DLD1 (cell line): ENCODE measurements around the gene CDKN1C.

Source experiments
- in situ Hi-C: cut with HindIII; loops from 2 replicates; pipeline ENCODE4 v1.10.0; 2017; ENCODE audit warnings: low sequenced_read_pairs

The CDKN1C gene

GRCh38 chr11:2885678-2886081 lies at the start of gene CDKN1C:
TSS of gene CDKN1C (minus strand) at chr11:2885775. CDS start at chr11:2885456, 319 bp downstream.
- in situ Hi-C loops, result no loop called here

DNA sequence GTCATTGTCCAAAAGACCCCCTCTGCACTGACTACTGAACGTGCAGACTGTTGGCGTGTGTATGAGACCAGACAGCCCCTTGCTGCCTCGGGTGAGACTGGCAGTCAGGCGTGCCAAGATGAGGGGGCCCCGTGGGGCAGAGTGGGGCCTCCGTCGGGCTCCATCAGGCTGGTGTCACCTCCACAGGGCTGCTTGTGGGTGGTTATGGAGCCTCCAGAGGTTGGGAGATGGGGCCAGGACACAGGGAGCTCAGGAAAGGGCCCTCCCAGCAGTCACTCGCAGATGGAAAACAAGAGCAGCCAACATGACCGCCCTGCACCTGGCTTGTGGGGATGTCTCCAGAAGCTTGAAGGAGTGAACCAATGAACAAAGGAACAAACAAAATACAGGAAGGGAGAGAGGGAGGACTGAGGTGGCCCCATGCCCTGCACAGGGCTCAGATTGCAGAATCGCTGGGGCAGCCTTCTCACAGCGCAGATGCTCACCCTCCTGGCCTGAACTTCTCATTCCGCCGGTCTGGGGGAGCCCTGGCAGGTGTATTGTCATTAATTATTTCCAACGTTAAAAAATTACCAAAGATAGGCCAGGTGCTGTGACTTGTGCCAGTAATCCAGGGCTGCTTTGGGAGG lies 49.1 kb upstream of the CDKN1C start:
- in situ Hi-C loops, result no loop called here

DNA sequence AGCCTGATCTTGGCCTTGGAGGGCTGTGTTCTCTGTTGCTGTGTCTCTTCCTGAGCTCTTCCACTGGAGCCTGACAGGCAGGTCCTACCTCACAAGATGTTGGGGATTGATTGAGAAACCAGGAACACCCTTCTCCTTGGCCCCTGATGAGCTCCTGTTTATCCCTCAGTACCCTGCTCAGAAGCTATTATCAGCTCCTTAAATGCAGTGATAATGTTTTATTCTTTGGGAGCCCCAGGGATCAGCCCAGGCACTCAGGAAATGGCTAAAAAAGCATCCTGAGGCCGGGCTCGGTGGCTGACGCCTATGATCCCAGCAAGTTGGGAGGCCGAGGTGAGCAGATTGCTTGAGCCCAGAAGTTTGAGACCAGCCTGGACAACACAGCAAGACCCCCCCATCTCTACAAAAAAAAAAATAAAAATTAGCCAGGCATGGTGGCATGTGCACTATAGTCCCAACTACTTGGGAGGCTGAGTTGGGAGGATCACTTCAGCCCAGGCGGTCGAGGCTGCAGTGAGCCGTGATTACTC lies 48.5 kb upstream of the CDKN1C start:
- in situ Hi-C loops, result no loop called here

DNA sequence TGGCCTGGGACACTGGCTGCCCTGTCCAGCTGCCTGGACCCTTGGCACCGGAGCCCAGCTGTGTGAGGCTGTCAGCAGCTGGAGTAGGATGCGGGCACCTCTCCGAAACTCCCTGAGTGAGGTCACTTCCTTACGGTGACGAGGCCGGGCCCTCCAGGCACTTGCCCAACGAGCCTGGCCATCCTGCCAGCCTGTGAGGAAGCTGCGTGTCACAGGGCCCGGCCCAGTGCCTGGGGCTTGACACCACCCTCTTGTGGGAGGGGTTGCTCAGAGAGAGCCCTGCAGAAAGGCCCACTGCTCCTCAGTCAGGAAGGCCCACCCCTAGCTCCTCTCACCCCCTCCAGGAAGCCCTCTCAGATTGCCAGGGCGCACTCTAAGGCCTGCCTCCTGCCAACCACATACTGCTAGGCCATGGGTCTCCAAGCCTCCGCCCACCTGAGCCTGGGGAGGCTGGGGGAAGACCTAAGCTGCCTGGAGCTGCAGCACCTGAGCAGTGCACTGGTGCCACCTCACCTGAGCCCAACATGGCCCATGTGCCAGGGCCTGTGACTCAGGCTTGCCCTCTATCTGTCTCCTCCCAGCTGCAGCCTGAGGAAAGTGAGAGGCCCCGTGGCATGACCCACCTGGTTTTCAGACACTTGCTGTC lies 47.9 kb upstream of the CDKN1C start:
- in situ Hi-C loops, result no loop called here

- in situ Hi-C loops, result no loop called here
Observed at GRCh38 chr11:2932850-2933251, 47.3 kb upstream of the CDKN1C start.

- in situ Hi-C loops, result no loop called here
Observed at GRCh38 chr11:2931771-2932738, 46.5 kb upstream of the CDKN1C start.

DNA sequence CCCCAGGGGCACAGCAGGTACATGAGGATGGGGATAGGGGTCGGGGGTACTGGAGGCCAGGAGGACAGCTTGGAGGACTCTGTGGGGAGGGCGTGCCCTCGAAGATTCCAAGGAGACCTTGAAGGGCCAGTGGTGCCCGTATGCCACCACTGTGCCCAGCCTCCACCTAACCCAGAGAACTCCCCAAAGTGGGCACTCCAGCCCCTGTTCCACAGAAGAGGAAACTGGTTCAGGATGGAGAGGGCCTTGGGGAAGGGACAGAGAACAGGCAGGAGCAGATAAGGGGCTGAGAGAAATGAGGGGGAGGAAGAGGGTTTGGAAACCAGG lies 45.8 kb upstream of the CDKN1C start:
- in situ Hi-C loops, result no loop called here

GRCh38 chr11:2930704-2931419 lies 45.3 kb upstream of the CDKN1C start:
- in situ Hi-C loops, result no loop called here

DNA sequence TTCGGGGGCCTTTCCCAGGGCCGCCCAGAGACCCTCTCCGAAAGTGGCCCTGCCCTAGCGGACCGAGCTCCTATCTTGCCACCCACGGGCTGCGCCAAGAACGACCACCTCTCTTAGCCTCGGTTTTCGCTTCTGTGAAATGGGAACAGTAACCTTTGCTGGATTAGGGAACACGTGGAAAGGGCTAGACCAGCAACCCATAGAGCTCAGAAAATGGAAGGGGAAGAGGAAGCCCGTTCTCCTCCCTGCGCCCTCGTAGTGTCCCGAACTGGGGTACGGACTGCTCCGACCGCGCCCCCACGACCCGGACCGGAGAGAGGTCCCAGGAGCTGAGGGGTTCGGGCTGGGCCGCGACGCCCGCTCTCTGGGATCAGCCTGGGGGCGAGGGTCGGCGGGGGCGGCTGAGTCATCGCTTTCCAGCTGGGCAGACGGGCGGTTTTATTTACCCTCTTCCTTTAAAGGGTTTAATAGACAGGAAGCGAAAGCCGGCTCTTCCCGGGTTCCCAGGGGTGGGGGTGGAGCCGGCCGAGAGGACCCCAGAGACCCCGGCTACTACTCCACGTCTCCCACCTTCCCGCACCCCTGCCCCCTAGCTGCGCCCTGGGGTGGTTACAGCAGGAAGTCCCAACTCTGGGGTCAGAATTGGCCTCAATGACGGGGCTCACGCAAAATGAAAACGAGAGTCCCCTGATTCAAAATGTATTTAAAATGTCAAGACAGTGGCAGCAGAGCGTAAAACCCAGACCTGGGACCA lies 44.6 kb upstream of the CDKN1C start:
- in situ Hi-C loops, result no loop called here

- in situ Hi-C loops, result no loop called here
Observed at GRCh38 chr11:2929531-2929949, 44.0 kb upstream of the CDKN1C start.

GRCh38 chr11:2928605-2929530 lies 43.3 kb upstream of the CDKN1C start, which contains the start of gene PHLDA2:
TSS of gene PHLDA2 (minus strand) at chr11:2929420. CDS start at chr11:2929364, 56 bp downstream.
- in situ Hi-C loops, result no loop called here

DNA sequence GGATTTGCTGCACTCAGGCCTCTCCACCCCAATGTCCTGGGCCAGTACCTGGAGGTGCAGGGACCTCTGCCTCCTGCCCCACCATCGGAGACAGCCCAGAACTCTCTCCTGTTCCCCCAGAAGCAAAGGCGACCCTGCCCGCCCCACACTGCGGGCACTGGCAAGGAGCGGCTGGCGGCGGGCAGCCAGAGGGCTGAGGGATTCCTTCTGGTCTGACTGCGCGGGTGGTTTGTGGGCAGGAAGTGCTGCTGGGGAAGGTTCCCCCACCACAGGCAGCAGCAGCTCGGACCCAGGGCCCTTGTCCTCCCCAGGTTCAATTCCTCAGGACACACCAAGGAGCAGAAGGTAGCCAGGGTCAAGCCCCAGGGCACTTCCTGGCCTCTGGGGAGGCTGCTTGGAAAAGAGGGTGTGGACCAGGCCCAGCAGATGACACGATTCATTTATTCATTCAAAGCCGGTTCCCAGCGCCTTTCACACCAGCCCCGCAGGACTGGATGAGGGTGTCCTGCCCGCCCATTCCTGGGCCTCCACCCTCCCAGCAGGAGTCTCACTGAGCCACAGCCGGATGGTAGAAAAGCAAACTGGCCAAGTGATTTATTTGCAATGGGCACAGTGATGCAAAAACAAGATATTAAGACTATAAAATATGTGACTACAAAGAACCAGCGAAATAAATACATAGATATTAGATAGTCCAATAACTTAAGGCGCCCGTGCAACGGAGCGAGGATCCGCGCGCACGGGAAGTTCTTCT lies 42.5 kb upstream of the CDKN1C start:
- in situ Hi-C loops, result no loop called here

- in situ Hi-C loops, result no loop called here
Observed at GRCh38 chr11:2927121-2927800, 41.7 kb upstream of the CDKN1C start.

- in situ Hi-C loops, result no loop called here
Observed at GRCh38 chr11:2926611-2927051, 41.1 kb upstream of the CDKN1C start.

GRCh38 chr11:2924821-2925675 lies 39.5 kb upstream of the CDKN1C start:
- in situ Hi-C loops, result no loop called here

GRCh38 chr11:2924381-2924780 lies 38.8 kb upstream of the CDKN1C start:
- in situ Hi-C loops, result no loop called here
